HepG2 (cell line): ENCODE measurements around the gene TMC8. TPM values are rescaled to one million over a fixed set of nuclear protein-coding genes. Genes with fewer than 3 reads are reported as not detected.

Experiments used
- ATF7-NPFF ChIP-seq: sonication (generic); formaldehyde crosslinking; IDR thresholded peaks from 2 replicates; pipeline ENCODE4 v1.8.1; 2023; ENCODE audit warnings: mild to moderate bottlenecking, low read depth, missing genetic modification reagents, moderate library complexity
- CBX1 ChIP-seq: IDR thresholded peaks from one replicate; pipeline ENCODE4 v1.6.1; 2016; ENCODE audit warnings: antibody characterized with exemption, low read depth
- CSRNP2 ChIP-seq: sonication (generic); formaldehyde crosslinking; conservative IDR thresholded peaks from 2 replicates; pipeline ENCODE4 v1.8.0; 2022; ENCODE audit warnings: low read depth, missing genetic modification reagents
- E2F5 ChIP-seq: sonication (generic); formaldehyde crosslinking; conservative IDR thresholded peaks from 2 replicates; pipeline ENCODE4 v1.4.0; 2020; ENCODE audit warnings: missing genetic modification reagents
- GPN1 ChIP-seq: sonication (generic); formaldehyde crosslinking; IDR thresholded peaks from 2 replicates; pipeline ENCODE4 v1.5.1; 2020; ENCODE audit warnings: missing genetic modification reagents, borderline replicate concordance
- HBP1 ChIP-seq: IDR thresholded peaks from 2 replicates; pipeline ENCODE4 v1.6.1; 2016; ENCODE audit warnings: low read depth, control low read depth
- HMGA1 ChIP-seq: sonication (generic); formaldehyde crosslinking; conservative IDR thresholded peaks from 2 replicates; pipeline ENCODE4 v1.4.0; 2020; ENCODE audit warnings: missing genetic modification reagents
- JUNB ChIP-seq: sonication (generic); formaldehyde crosslinking; IDR thresholded peaks from 2 replicates; pipeline ENCODE4 v1.8.0; 2022; ENCODE audit warnings: missing genetic modification reagents, mild to moderate bottlenecking, borderline replicate concordance
- KDM3A ChIP-seq: IDR thresholded peaks from 2 replicates; pipeline ENCODE4 v1.6.1; 2018; ENCODE audit warnings: low read depth, missing compliant biosample characterization
- MLX ChIP-seq: IDR thresholded peaks from 2 replicates; pipeline ENCODE4 v1.6.1; 2016
- MYNN ChIP-seq: sonication (generic); formaldehyde crosslinking; IDR thresholded peaks from 2 replicates; pipeline ENCODE4 v1.4.0; 2020; ENCODE audit warnings: mild to moderate bottlenecking, low read depth, missing genetic modification reagents
- NCOA5 ChIP-seq: sonication (generic); formaldehyde crosslinking; IDR thresholded peaks from 2 replicates; pipeline ENCODE4 v1.4.0; 2020; ENCODE audit warnings: missing genetic modification reagents
- RFX1 ChIP-seq: fragments of 450-650 bp; IDR thresholded peaks from 2 replicates; pipeline ENCODE4 v1.6.1; 2017
- SIN3B ChIP-seq: fragments of 150-350 bp; IDR thresholded peaks from 2 replicates; pipeline ENCODE4 v1.6.1; 2014; ENCODE audit warnings: low read length
- SOX13 ChIP-seq, 3 experiments: fragments of 450-650 bp in 1 of 3; sonication (generic) in 1 of 3; formaldehyde crosslinking in 1 of 3; IDR thresholded peaks in 2 of 3; conservative IDR thresholded peaks in 1 of 3; 2 replicates each; pipeline versions ENCODE4 v1.5.0 to v1.6.1; 2016 to 2020; ENCODE audit warnings: antibody characterized with exemption in 1 of 3, mild to moderate bottlenecking in 1 of 3, missing compliant biosample characterization in 1 of 3, missing genetic modification reagents in 1 of 3, moderate library complexity in 1 of 3
- ZMYM3 ChIP-seq: sonication (generic); formaldehyde crosslinking; IDR thresholded peaks from 2 replicates; pipeline ENCODE4 v1.5.1; 2020; ENCODE audit warnings: mild to moderate bottlenecking, missing genetic modification reagents
- ZNF205 ChIP-seq: IDR thresholded peaks from 2 replicates; pipeline ENCODE4 v1.6.1; 2018; ENCODE audit warnings: missing biosample characterization, missing genetic modification reagents
- ZNF552 ChIP-seq: sonication (generic); formaldehyde crosslinking; IDR thresholded peaks from 2 replicates; pipeline ENCODE4 v1.9.0; 2022; ENCODE audit warnings: missing genetic modification reagents, mild to moderate bottlenecking, borderline replicate concordance
- ZNF761 ChIP-seq: sonication (generic); formaldehyde crosslinking; conservative IDR thresholded peaks from 2 replicates; pipeline ENCODE4 v1.4.0; 2020; ENCODE audit warnings: mild to moderate bottlenecking, missing genetic modification reagents
- polyA plus RNA-seq, 8 experiments: library from polyadenylated mRNA; depleted of rRNA in 3 of 8; stranded (reverse) in 7 of 8; unstranded in 1 of 8; fragments of >200 nt; fragmentation: Illumina TruSeq in 4 of 8; extraction: Trizol in 4 of 8; gene quantifications; 2 replicates each; pipeline versions ENCODE4 v1.2.1 to v1.2.3, GENCODE V29; 2011 to 2016; ENCODE audit warnings: low read depth in 4 of 8, missing spikeins in 1 of 8, mixed read lengths in 1 of 8; ENCODE audit not compliant: insufficient read depth in 1 of 8
- total RNA-seq, 5 experiments: library from RNA; depleted of rRNA; stranded (reverse); fragments of >200 nt; fragmentation: Illumina TruSeq; extraction: Trizol; gene quantifications; 2 replicates each; pipeline ENCODE4 v1.2.3, GENCODE V29; 2016; ENCODE audit warnings: low read depth in 1 of 5
- TF ChIP-seq, protein P1 (sequence below): sonication (generic); formaldehyde crosslinking; IDR thresholded peaks from 2 replicates; pipeline ENCODE4 v1.4.0; 2020; ENCODE audit warnings: missing genetic modification reagents
- TF ChIP-seq, protein P2 (sequence below): sonication (generic); formaldehyde crosslinking; IDR thresholded peaks from 2 replicates; pipeline ENCODE4 v1.5.0; 2020; ENCODE audit warnings: missing genetic modification reagents

Gene TMC8
- total and polyA plus RNA-seq, 2 of the 13 experiments (the other 11 are each of a cell fraction or from before 2014, with no cell fraction given) = 0.53 to 7.8 TPM

GRCh38 chr17:78144736-78145641 lies 14.4 kb downstream of the TMC8 start (continued):
- TF ChIP-seq ATF7-NPFF (CRISPR knock-in tag) (no peak; the same call in 1 of the 2 replicates), NCOA5 (CRISPR knock-in tag) (no peak), ZNF552 (CRISPR knock-in tag) (peak; percentile 86), KDM3A (CRISPR knock-in tag) (peak; percentile 75; the same call in 1 of the 2 replicates), CBX1 (no peak), GPN1 (CRISPR knock-in tag) (no peak), HBP1 (no peak), ZNF205 (CRISPR knock-in tag) (no peak), HMGA1 (CRISPR knock-in tag) (no peak), ZMYM3 (CRISPR knock-in tag) (peak; percentile 88), SIN3B (no peak), JUNB (CRISPR knock-in tag) (no peak), MLX (CRISPR knock-in tag) (peak; percentile 70), RFX1 (no peak), ZNF761 (CRISPR knock-in tag) (peak; percentile 69; the same call in 1 of the 2 replicates), SOX13 (IDR thresholded peaks at IDR 0.05) (no peak), SOX13 (CRISPR knock-in tag; conservative IDR thresholded peaks at IDR 0.05 in 1 of 2, IDR thresholded peaks at IDR 0.05 in 1 of 2) (peak in 1 of 2 experiments; percentile 46; a peak in 1 of 4 replicates), MYNN (CRISPR knock-in tag) (no peak), CSRNP2 (no peak), E2F5 (no peak)
- TF ChIP-seq, protein P1, sequence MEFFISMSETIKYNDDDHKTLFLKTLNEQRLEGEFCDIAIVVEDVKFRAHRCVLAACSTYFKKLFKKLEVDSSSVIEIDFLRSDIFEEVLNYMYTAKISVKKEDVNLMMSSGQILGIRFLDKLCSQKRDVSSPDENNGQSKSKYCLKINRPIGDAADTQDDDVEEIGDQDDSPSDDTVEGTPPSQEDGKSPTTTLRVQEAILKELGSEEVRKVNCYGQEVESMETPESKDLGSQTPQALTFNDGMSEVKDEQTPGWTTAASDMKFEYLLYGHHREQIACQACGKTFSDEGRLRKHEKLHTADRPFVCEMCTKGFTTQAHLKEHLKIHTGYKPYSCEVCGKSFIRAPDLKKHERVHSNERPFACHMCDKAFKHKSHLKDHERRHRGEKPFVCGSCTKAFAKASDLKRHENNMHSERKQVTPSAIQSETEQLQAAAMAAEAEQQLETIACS (CRISPR knock-in tag) = no peak
- TF ChIP-seq, protein P2, sequence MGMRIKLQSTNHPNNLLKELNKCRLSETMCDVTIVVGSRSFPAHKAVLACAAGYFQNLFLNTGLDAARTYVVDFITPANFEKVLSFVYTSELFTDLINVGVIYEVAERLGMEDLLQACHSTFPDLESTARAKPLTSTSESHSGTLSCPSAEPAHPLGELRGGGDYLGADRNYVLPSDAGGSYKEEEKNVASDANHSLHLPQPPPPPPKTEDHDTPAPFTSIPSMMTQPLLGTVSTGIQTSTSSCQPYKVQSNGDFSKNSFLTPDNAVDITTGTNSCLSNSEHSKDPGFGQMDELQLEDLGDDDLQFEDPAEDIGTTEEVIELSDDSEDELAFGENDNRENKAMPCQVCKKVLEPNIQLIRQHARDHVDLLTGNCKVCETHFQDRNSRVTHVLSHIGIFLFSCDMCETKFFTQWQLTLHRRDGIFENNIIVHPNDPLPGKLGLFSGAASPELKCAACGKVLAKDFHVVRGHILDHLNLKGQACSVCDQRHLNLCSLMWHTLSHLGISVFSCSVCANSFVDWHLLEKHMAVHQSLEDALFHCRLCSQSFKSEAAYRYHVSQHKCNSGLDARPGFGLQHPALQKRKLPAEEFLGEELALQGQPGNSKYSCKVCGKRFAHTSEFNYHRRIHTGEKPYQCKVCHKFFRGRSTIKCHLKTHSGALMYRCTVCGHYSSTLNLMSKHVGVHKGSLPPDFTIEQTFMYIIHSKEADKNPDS (CRISPR knock-in tag) = no peak
